ENCODE results near the gene SULF2. TPM values are rescaled to one million over a fixed set of nuclear protein-coding genes. Genes with fewer than 3 reads are reported as not detected.

SULF2 gene
- total RNA-seq, 1 donor from 2014 or later: 0.20 TPM

DNA sequence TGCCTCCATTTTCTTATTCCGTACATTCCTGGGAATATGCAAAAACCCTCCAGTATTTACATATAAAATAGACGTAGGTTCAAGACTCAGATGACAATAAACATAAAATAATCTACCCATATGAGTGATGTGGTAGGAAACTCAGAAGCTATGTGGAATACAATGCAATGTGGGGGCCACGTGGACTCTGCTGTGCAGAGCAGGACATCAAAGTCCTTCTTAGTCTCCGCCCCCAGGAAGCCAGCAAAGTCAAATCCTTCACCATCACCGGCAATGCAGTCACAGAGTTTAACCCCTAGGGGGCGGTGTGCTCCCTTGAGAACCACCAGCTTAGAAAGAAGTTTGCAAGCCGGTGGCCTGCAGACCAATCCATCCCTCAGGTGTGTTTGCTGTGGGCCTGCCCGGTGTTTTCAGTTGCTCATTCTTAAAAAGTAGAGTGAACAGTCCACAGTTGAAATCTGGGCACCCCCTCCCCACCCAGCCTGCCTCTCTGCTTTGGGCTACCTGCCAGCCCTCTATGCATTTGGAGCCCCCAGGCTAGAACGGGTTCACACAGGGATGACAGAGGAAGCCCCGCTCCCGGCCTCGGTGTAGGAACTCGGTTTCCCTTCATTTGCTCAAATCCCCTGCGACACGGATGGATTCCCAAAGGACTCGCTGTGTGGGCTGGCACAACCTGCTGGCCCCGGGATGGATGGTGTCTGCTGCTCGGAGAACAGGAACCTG, 59.9 kb downstream of the SULF2 start:
- Mint-ChIP-seq H3K27ac (no peak overlapping the region), H3K4me3 (no peak overlapping the region), H3K27me3 (no peaks in the 10 kb centered on the region), H3K4me1 (peaks cover 50% of the 10 kb centered on the region), H3K36me3 (ENCODE audit: low read depth) (no peaks in the 10 kb centered on the region), H3K9me3 (no peaks in the 10 kb centered on the region)
- TF ChIP-seq, protein P1, sequence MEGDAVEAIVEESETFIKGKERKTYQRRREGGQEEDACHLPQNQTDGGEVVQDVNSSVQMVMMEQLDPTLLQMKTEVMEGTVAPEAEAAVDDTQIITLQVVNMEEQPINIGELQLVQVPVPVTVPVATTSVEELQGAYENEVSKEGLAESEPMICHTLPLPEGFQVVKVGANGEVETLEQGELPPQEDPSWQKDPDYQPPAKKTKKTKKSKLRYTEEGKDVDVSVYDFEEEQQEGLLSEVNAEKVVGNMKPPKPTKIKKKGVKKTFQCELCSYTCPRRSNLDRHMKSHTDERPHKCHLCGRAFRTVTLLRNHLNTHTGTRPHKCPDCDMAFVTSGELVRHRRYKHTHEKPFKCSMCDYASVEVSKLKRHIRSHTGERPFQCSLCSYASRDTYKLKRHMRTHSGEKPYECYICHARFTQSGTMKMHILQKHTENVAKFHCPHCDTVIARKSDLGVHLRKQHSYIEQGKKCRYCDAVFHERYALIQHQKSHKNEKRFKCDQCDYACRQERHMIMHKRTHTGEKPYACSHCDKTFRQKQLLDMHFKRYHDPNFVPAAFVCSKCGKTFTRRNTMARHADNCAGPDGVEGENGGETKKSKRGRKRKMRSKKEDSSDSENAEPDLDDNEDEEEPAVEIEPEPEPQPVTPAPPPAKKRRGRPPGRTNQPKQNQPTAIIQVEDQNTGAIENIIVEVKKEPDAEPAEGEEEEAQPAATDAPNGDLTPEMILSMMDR (IDR thresholded peaks at IDR 0.05): no peak
- ATAC-seq (ENCODE audit: low read depth) (peak; percentile 31), DNase-seq (peak; percentile 65)
- ChIA-PET CTCF (interaction anchor here (0.7 to 7.8 kb wide), 9 partner anchors 11 to 898 kb away, joined by 3 to 108 read pairs (median 3); no protein-coding TSS in a partner anchor), POLR2A (no interaction called here)
- intact Hi-C loops (cut with micrococcal nuclease): loop anchor here (1.0 to 5.0 kb wide), 5 partner anchors 48 to 1197 kb away; partner anchors contain the start of gene ARFGEF2

DNA sequence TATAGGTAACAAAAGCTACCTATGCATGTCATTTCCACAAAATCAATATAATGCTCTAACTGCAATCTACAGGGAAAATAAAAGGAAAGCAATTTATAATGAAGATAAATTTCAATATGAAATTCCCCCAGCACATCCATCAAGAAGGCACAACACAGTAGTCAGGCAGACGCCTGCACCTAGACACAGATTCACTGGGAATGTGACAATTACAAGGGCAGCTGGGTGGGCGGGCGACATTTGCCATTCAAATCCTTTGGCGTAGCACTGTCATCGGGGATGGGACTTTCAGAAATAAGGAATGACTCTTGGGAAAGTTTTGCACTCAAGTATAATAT, 60.4 kb downstream of the SULF2 start:
- intact Hi-C loops (cut with micrococcal nuclease): loop anchor here (1.0 to 5.0 kb wide), 5 partner anchors 48 to 1197 kb away; partner anchors contain the start of gene ARFGEF2
- no peaks in the 10 kb centered on the region for H3K27me3 Mint-ChIP-seq

GRCh38 chr20:47724396-47724795, 60.9 kb downstream of the SULF2 start:
- ChIA-PET CTCF (interaction anchor here (0.5 to 7.8 kb wide), 5 partner anchors 10 to 896 kb away, joined by 3 to 108 read pairs (median 5); no protein-coding TSS in a partner anchor), POLR2A (no interaction called here)
- Mint-ChIP-seq H3K36me3 (ENCODE audit: low read depth) (no peaks in the 10 kb centered on the region), H3K4me3 (no peak overlapping the region), H3K4me1 (peaks cover 47% of the 10 kb centered on the region), H3K27ac (no peak overlapping the region), H3K9me3 (no peaks in the 10 kb centered on the region), H3K27me3 (no peaks in the 10 kb centered on the region)
- intact Hi-C loops (cut with micrococcal nuclease): no loop called here
- DNase-seq (no peak), ATAC-seq (ENCODE audit: low read depth) (no peak)
- TF ChIP-seq, protein P1 (IDR thresholded peaks at IDR 0.05): no peak

More for the DNA sequence above, 60.4 kb downstream of the SULF2 start:
- H3K36me3 Mint-ChIP-seq (ENCODE audit: low read depth): no peaks in the 10 kb centered on the region
- DNase-seq (no peak), ATAC-seq (ENCODE audit: low read depth) (no peak)
- ChIA-PET POLR2A (no interaction called here), CTCF (interaction anchor here (0.7 to 7.8 kb wide), 9 partner anchors 10 to 899 kb away, joined by 3 to 108 read pairs (median 3); no protein-coding TSS in a partner anchor)
- TF ChIP-seq, protein P1 (IDR thresholded peaks at IDR 0.05): no peak
- peaks cover 50% of the 10 kb centered on the region for H3K4me1 Mint-ChIP-seq
- H3K4me3 Mint-ChIP-seq: no peak overlapping the region
- H3K27ac Mint-ChIP-seq: no peak overlapping the region
- H3K9me3 Mint-ChIP-seq: no peaks in the 10 kb centered on the region

DNA sequence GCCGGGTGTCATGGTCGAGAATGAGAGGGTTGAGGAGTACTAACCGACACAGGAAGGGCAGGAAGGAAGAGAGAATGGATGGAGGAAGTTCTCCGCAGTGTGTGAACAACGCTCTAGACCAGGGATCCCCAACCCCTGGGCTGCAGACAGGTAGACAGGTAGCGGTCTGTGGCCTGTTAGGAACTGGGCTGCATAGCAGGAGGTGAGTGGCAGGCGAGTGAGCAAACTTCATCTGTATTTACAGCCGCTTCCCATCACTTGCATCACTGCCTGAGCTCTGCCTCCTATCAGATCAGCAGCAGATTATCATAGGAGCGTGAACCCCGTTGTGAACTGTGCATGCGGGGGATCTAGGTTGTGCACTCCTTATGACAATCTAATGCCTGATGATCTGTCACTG, 62.0 kb downstream of the SULF2 start:
- TF ChIP-seq, protein P1 (IDR thresholded peaks at IDR 0.05): no peak
- no peak for ATAC-seq (ENCODE audit: low read depth)
- ChIA-PET POLR2A (no interaction called here), CTCF (interaction anchor here (7.8 kb wide), 1 partner anchor 897 kb away, joined by 108 read pairs; no protein-coding TSS in a partner anchor)
- Mint-ChIP-seq H3K27me3 (no peaks in the 10 kb centered on the region), H3K27ac (no peak overlapping the region), H3K4me1 (peaks cover 36% of the 10 kb centered on the region), H3K36me3 (ENCODE audit: low read depth) (no peaks in the 10 kb centered on the region), H3K4me3 (no peak overlapping the region), H3K9me3 (no peaks in the 10 kb centered on the region)
- no peak for DNase-seq
- intact Hi-C loops (cut with micrococcal nuclease): no loop called here

DNA sequence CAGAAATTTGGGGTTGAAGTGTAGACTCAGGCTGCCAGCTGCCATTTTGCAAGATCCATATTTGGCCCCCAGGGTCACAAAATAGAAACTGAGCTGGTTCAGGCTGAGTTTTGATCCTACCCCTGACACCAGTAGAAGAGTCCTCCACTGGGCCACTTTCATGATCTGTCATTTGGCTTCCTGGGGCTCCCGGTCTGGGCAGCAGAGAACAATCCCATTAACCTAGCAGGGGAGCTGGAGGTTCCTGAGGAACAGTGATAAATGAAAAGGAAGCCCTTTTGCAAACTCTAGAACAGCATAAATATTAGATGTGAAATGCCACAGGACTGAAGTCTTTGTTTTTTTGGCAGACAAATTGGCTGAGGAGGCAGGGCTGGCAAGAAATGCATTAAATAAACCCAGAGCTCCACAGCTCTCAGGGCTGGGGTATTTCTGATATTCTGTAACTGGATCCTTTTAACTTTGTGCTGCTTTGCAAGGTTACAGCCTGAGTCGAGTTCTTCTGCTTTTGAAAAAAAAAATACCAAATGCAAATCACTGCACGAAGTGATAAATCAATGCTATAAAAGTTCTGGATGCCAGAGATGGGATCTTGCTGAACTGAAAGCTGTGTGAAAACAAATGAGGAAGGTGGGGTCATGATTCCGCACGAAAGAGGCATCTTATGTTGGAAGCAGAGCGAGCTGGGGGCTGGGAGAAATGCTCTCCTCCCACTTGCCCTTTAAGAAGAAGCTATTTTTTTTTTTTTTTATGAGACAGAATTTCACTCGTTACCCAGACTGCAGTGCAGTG, 64.4 kb downstream of the SULF2 start:
- intact Hi-C loops (cut with micrococcal nuclease): no loop called here

More for the DNA sequence above, 64.4 kb downstream of the SULF2 start:
- ChIA-PET CTCF (interaction anchor here (0.7 to 1.3 kb wide), 3 partner anchors 9 to 1575 kb away, joined by 3 to 7 read pairs (median 4); no protein-coding TSS in a partner anchor), POLR2A (interaction anchor here (0.6 kb wide), 1 partner anchor 11 kb away, joined by 11 read pairs; no protein-coding TSS in a partner anchor)
- ATAC-seq (ENCODE audit: low read depth) (no peak), DNase-seq (no peak)
- Mint-ChIP-seq H3K36me3 (ENCODE audit: low read depth) (no peaks in the 10 kb centered on the region), H3K27me3 (no peaks in the 10 kb centered on the region), H3K4me3 (no peak overlapping the region), H3K9me3 (no peaks in the 10 kb centered on the region), H3K27ac (no peak overlapping the region), H3K4me1 (peaks cover 12% of the 10 kb centered on the region)
- TF ChIP-seq, protein P1 (IDR thresholded peaks at IDR 0.05): no peak
